OCI-LY3 (cell line): ENCODE results near the gene NTNG2.

Experiments used
- H2AFZ ChIP-seq: fragments of 200-600, 300-600 bp; shearing (Covaris generic); 2 replicates; pipeline ENCODE4 v1.6.0; 2014; ENCODE audit warnings: antibody characterized with exemption, low read depth, low read length
- H3K27ac ChIP-seq: fragments of 200-600, 300-600 bp; sonication (generic); 2 replicates; pipeline ENCODE4 v1.5.1; 2014; ENCODE audit warnings: mild to moderate bottlenecking, low read length, moderate library complexity, mixed read lengths
- H3K27me3 ChIP-seq: fragments of 200-600, 300-600 bp; sonication (generic); 2 replicates; pipeline ENCODE4 v1.6.1; 2014; ENCODE audit warnings: low read depth, low read length, mixed read lengths
- H3K36me3 ChIP-seq: fragments of 200-600, 300-600 bp; sonication (generic); replicated peaks from 2 replicates; pipeline ENCODE3; 2014; ENCODE audit warnings: low read depth, low read length, mixed read lengths
- H3K4me1 ChIP-seq: fragments of 300-600, 200-600 bp; sonication (generic); 2 replicates; pipeline ENCODE4 v1.6.1; 2014; ENCODE audit warnings: low read length, mixed read lengths
- H3K4me2 ChIP-seq: fragments of 200-600, 300-600 bp; sonication (generic); 2 replicates; pipeline ENCODE4 v1.6.1; 2014; ENCODE audit warnings: low read length, mixed read lengths
- H3K4me3 ChIP-seq: fragments of 300-600, 200-600 bp; sonication (generic); 2 replicates; pipeline ENCODE4 v1.5.1; 2014; ENCODE audit warnings: antibody characterized with exemption, mild to moderate bottlenecking, low read length, moderate library complexity
- H3K79me2 ChIP-seq: fragments of 300-600, 200-600 bp; shearing (Covaris generic); 2 replicates; pipeline ENCODE4 v1.6.1; 2014; ENCODE audit warnings: mild to moderate bottlenecking, low read length, mixed read lengths
- H3K9ac ChIP-seq: fragments of 300-600, 200-600 bp; shearing (Covaris generic); 2 replicates; pipeline ENCODE4 v1.6.0; 2014; ENCODE audit warnings: mild to moderate bottlenecking, low read length, moderate library complexity
- H3K9me3 ChIP-seq: fragments of 200-600, 300-600 bp; shearing (Covaris generic); 2 replicates; pipeline ENCODE4 v1.6.1; 2014; ENCODE audit warnings: low read length, mixed read lengths; ENCODE audit not compliant: insufficient read depth
- H4K20me1 ChIP-seq: fragments of 200-600, 300-600 bp; sonication (generic); 2 replicates; pipeline ENCODE4 v1.6.1; 2016; ENCODE audit warnings: low read length, mixed read lengths; ENCODE audit not compliant: insufficient read depth
- EZH2phosphoT487 ChIP-seq: fragments of 200-600 bp; shearing (Covaris generic); IDR thresholded peaks from 2 replicates; pipeline ENCODE4 v1.6.1; 2018; ENCODE audit warnings: antibody characterized with exemption, mixed run types, low read depth
- TF ChIP-seq, protein P1 (sequence below): fragments of 200-600, 300-600 bp; sonication (generic); IDR thresholded peaks from 2 replicates; pipeline ENCODE4 v1.5.1; 2014; ENCODE audit warnings: antibody characterized with exemption, low read length, low read depth

The NTNG2 gene

DNA sequence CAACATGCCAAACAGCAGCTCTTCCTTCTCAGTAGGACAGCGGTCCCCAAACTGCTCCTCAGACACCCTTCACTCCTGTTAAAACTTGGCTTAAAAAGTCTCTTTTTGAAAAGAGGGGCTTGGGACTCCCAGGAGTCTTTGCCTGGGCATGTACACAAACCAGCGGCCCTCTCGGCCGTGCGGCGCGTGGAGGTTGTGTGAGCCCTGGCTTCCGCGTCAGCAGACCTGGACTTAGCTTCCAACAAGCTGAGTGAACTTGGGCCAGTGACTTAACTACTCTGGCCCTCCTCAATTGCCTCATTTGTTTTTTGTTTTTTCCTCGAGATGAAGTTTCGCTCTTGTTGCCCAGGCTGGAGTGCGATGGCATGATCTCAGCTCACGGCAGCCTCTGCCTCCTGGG is 15.3 kb upstream of the NTNG2 start:
- Histone ChIP-seq H3K9ac (no peak overlapping the region), H3K9me3 (no peaks in the 10 kb centered on the region), H3K27me3 (peaks cover 46% of the 10 kb centered on the region), H3K36me3 (no peaks in the 10 kb centered on the region), H3K4me2 (no peak overlapping the region), H3K79me2 (no peaks in the 10 kb centered on the region), H3K4me3 (no peak overlapping the region), H4K20me1 (no peaks in the 10 kb centered on the region), H2AFZ (no peak overlapping the region), H3K27ac (no peak overlapping the region), H3K4me1 (peaks cover 6% of the 10 kb centered on the region; the same call in 1 of the 2 replicates)
- TF ChIP-seq, protein P1, sequence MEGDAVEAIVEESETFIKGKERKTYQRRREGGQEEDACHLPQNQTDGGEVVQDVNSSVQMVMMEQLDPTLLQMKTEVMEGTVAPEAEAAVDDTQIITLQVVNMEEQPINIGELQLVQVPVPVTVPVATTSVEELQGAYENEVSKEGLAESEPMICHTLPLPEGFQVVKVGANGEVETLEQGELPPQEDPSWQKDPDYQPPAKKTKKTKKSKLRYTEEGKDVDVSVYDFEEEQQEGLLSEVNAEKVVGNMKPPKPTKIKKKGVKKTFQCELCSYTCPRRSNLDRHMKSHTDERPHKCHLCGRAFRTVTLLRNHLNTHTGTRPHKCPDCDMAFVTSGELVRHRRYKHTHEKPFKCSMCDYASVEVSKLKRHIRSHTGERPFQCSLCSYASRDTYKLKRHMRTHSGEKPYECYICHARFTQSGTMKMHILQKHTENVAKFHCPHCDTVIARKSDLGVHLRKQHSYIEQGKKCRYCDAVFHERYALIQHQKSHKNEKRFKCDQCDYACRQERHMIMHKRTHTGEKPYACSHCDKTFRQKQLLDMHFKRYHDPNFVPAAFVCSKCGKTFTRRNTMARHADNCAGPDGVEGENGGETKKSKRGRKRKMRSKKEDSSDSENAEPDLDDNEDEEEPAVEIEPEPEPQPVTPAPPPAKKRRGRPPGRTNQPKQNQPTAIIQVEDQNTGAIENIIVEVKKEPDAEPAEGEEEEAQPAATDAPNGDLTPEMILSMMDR: no peak
- no peak for TF ChIP-seq EZH2phosphoT487

DNA sequence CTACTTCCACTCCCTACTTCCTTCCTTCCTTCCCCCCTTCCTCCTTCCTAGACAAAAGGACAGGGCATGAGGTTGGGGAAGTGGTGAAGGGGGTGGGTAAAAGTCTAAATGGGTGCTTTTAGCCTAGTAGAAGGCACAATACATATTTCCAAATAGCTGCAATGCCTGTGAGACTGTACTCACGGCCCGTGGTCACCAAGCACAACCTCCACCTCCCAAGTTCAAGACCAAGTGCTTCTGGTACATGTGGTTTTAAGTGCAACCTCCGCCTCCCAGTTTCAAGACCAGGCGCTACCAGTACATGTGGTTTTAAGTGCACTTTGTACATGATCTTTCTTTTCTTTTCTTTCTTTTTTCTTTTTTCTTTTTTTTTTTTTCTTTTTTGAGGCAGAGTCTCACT is 14.5 kb upstream of the NTNG2 start:
- Histone ChIP-seq H3K27ac (no peak overlapping the region), H2AFZ (no peak overlapping the region), H3K79me2 (no peaks in the 10 kb centered on the region), H4K20me1 (no peaks in the 10 kb centered on the region), H3K4me2 (no peak overlapping the region), H3K4me1 (peaks cover 6% of the 10 kb centered on the region; the same call in 1 of the 2 replicates), H3K27me3 (peaks cover 47% of the 10 kb centered on the region), H3K4me3 (no peak overlapping the region), H3K9me3 (no peaks in the 10 kb centered on the region), H3K36me3 (no peaks in the 10 kb centered on the region), H3K9ac (no peak overlapping the region)
- no peak for TF ChIP-seq EZH2phosphoT487
- TF ChIP-seq, protein P1: no peak

DNA sequence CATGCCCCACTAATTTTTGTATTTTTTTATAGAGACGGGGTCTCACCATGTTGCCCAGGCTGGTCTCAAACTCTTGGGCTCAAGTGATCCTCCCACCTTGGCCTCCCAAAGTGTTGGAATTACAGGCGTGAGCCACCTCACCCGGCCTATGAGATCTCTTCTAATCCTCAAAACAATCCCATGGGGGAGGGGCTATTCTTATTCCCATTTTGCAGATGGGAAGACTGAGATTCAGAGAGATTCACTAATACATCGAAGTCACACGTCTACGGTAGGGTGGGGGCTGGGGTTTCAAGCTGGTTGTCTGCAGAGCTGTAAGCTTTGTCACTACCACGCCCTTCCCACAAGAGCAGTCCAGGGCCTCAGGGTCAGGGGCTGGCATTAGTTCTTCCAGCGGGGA is 14.0 kb upstream of the NTNG2 start:
- H3K9me3 ChIP-seq: no peaks in the 10 kb centered on the region
- H4K20me1 ChIP-seq: no peaks in the 10 kb centered on the region
- H3K36me3 ChIP-seq: no peaks in the 10 kb centered on the region
- H3K79me2 ChIP-seq: no peaks in the 10 kb centered on the region
- H2AFZ ChIP-seq: no peak overlapping the region
- H3K27me3 ChIP-seq: peaks cover 50% of the 10 kb centered on the region
- H3K4me1 ChIP-seq: peaks cover 6% of the 10 kb centered on the region; the same call in 1 of the 2 replicates
- no peak overlapping the region for H3K9ac ChIP-seq
- no peak overlapping the region for H3K4me3 ChIP-seq
- no peak overlapping the region for H3K27ac ChIP-seq
- H3K4me2 ChIP-seq: no peak overlapping the region
- TF ChIP-seq, protein P1: no peak
- TF ChIP-seq EZH2phosphoT487: no peak

DNA sequence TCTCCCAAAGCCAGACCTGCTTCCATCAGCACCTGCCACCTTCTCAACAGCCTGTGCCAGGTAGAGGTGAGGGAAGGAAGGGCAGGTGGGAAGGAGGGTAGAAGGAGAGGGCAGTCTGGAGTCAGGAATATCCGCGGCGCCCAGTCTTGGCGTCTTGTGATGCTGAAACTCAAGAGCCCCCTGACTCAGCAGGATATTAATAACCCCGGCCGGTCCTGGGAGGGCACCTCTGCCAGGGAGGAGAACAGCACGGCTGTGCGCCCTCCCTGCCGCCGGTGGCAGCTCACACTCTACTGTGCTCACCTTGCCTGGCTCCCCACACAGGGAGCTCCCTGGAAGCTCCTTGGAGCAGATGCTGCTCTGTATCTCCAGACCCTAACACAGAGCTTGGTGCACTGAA is 11.6 kb upstream of the NTNG2 start:
- H3K27me3 ChIP-seq: peaks cover 58% of the 10 kb centered on the region
- no peaks in the 10 kb centered on the region for H4K20me1 ChIP-seq
- H3K79me2 ChIP-seq: no peaks in the 10 kb centered on the region
- H3K4me1 ChIP-seq: no peaks in the 10 kb centered on the region; the same call in 1 of the 2 replicates
- no peaks in the 10 kb centered on the region for H3K36me3 ChIP-seq
- TF ChIP-seq EZH2phosphoT487: no peak
- TF ChIP-seq, protein P1: no peak
- no peak overlapping the region for H2AFZ ChIP-seq
- no peak overlapping the region for H3K4me2 ChIP-seq
- no peaks in the 10 kb centered on the region for H3K9me3 ChIP-seq
- H3K9ac ChIP-seq: no peak overlapping the region
- no peak overlapping the region for H3K27ac ChIP-seq
- H3K4me3 ChIP-seq: no peak overlapping the region
